ENCODE measurements around the gene PALM2AKAP2. TPM values are rescaled to one million over a fixed set of nuclear protein-coding genes. Genes with fewer than 3 reads are reported as not detected.
A peak's percentile ranks its signal among the peaks of the same experiment; 100 is the strongest.

The PALM2AKAP2 gene
- total RNA-seq, 6 experiments from 2014 or later, result 20.1 to 35.1 (median 22.7) TPM

DNA sequence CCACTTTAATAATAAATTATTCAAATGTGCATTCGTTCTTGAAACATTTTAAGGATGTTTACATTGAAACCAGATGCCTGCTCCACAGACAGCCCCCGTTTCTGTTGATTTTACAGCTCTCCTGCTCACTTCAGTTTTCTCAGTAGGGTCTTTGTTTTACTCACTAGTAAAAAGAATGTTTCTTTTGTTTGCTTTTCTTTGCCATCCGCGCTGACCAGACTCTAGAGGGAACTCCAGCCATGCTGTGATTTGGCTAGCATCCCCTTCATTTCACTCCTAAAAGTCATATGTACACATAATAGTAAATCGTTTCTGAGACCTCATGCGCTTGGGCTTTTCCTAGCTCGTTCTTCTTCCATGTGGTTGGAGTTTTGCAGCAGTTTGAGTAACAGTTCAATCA lies 28.7 kb upstream of the PALM2AKAP2 start:
- Mint-ChIP-seq H3K4me1 (ENCODE audit: low read depth) (peaks cover 14% of the 10 kb centered on the region), H3K27me3 (ENCODE audit: insufficient read depth) (peaks cover 9% of the 10 kb centered on the region), H3K4me3 (no peak overlapping the region), H3K36me3 (ENCODE audit: low read depth) (no peaks in the 10 kb centered on the region), H3K9me3 (no peaks in the 10 kb centered on the region), H3K27ac (no peak overlapping the region)
- TF ChIP-seq, protein P1, sequence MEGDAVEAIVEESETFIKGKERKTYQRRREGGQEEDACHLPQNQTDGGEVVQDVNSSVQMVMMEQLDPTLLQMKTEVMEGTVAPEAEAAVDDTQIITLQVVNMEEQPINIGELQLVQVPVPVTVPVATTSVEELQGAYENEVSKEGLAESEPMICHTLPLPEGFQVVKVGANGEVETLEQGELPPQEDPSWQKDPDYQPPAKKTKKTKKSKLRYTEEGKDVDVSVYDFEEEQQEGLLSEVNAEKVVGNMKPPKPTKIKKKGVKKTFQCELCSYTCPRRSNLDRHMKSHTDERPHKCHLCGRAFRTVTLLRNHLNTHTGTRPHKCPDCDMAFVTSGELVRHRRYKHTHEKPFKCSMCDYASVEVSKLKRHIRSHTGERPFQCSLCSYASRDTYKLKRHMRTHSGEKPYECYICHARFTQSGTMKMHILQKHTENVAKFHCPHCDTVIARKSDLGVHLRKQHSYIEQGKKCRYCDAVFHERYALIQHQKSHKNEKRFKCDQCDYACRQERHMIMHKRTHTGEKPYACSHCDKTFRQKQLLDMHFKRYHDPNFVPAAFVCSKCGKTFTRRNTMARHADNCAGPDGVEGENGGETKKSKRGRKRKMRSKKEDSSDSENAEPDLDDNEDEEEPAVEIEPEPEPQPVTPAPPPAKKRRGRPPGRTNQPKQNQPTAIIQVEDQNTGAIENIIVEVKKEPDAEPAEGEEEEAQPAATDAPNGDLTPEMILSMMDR (IDR thresholded peaks at IDR 0.05), result no peak
- DNase-seq, result no peak

GRCh38 chr9:109753308-109753707 lies 26.7 kb upstream of the PALM2AKAP2 start:
- H3K9me3 Mint-ChIP-seq, result no peaks in the 10 kb centered on the region

DNA sequence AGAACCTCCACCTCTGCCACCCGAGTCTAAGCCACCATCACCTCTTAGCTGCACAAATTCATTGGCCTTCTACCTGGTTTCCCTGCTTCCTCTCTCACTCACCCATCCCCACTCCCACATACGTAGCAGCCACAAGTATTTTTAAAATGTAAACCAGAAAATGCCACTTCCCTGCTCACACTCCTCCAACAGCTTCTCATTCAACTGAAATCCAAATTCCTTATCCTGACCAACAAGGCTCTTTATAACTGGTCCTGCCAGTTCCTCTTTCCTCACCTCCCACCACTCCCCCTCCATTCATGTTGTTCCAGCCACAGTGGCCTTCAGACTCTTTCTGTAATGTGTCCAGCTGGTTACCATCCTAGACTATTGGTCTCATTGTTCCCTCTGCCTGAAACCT lies 25.0 kb upstream of the PALM2AKAP2 start:
- Mint-ChIP-seq H3K4me3 (no peak overlapping the region), H3K27ac (no peak overlapping the region), H3K36me3 (ENCODE audit: low read depth) (no peaks in the 10 kb centered on the region), H3K27me3 (ENCODE audit: insufficient read depth) (peaks cover 17% of the 10 kb centered on the region), H3K4me1 (ENCODE audit: low read depth) (peaks cover 14% of the 10 kb centered on the region), H3K9me3 (no peaks in the 10 kb centered on the region)
- TF ChIP-seq, protein P1 (IDR thresholded peaks at IDR 0.05), result no peak
- no peak for DNase-seq

More at GRCh38 chr9:109753308-109753707, 26.7 kb upstream of the PALM2AKAP2 start:
- H3K27ac Mint-ChIP-seq, result no peak overlapping the region
- no peak overlapping the region for H3K4me3 Mint-ChIP-seq
- H3K36me3 Mint-ChIP-seq (ENCODE audit: low read depth), result no peaks in the 10 kb centered on the region
- DNase-seq, result no peak
- peaks cover 9% of the 10 kb centered on the region for H3K27me3 Mint-ChIP-seq (ENCODE audit: insufficient read depth)
- TF ChIP-seq, protein P1 (IDR thresholded peaks at IDR 0.05), result no peak
- H3K4me1 Mint-ChIP-seq (ENCODE audit: low read depth), result peaks cover 14% of the 10 kb centered on the region

GRCh38 chr9:109759589-109759988 lies 20.4 kb upstream of the PALM2AKAP2 start:
- Mint-ChIP-seq H3K27ac (no peak overlapping the region), H3K4me1 (ENCODE audit: low read depth) (0 out of 2 replicates have a peak, but pooled peaks cover 7% of the 10 kb centered on the region), H3K4me3 (no peak overlapping the region), H3K9me3 (no peaks in the 10 kb centered on the region), H3K27me3 (ENCODE audit: insufficient read depth) (peaks cover 14% of the 10 kb centered on the region), H3K36me3 (ENCODE audit: low read depth) (no peaks in the 10 kb centered on the region)
- TF ChIP-seq, protein P1 (IDR thresholded peaks at IDR 0.05), result no peak
- DNase-seq, result no peak

- no peak overlapping the region for H3K4me3 Mint-ChIP-seq
- H3K27me3 Mint-ChIP-seq (ENCODE audit: insufficient read depth), result peaks cover 6% of the 10 kb centered on the region
- peaks cover 36% of the 10 kb centered on the region for H3K4me1 Mint-ChIP-seq (ENCODE audit: low read depth)
- TF ChIP-seq, protein P1 (IDR thresholded peaks at IDR 0.05), result no peak
- no peak for DNase-seq
- no peak overlapping the region for H3K27ac Mint-ChIP-seq
- H3K9me3 Mint-ChIP-seq, result no peaks in the 10 kb centered on the region
- no peaks in the 10 kb centered on the region for H3K36me3 Mint-ChIP-seq (ENCODE audit: low read depth)
These were observed 14.7 kb upstream of the PALM2AKAP2 start for GRCh38 chr9:109765278-109765677.

DNA sequence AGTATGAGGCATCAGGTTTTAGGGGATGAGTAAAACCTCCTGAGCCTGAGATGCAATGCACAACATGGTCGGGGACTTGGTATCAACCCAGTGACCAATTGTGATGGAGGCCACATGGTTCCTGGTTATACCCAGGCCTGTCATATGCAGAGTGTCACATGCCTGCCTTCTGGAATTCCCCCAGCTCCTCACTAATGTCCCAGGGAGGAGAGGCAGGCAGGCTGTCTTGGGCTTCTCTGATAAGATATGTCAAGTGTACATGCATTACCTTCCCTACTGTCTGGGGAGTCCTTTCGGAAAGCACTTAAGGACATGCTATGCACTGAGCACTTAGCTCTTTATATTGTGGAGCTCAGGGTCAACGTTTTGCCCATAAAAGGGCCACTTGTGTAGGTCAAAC lies 14.2 kb upstream of the PALM2AKAP2 start:
- TF ChIP-seq, protein P1 (IDR thresholded peaks at IDR 0.05), result no peak
- Mint-ChIP-seq H3K27me3 (ENCODE audit: insufficient read depth) (peaks cover 6% of the 10 kb centered on the region), H3K36me3 (ENCODE audit: low read depth) (no peaks in the 10 kb centered on the region), H3K4me1 (ENCODE audit: low read depth) (peaks cover 41% of the 10 kb centered on the region), H3K4me3 (no peak overlapping the region), H3K9me3 (no peaks in the 10 kb centered on the region), H3K27ac (peak overlapping the region; percentile 76; the same call in 1 of the 2 replicates)
- DNase-seq, result no peak
